ENCODE results near the gene CNTN5.
"Not testable (repeated sequence)": the region's sequence is repeated elsewhere in the genome, so short reads cannot be mapped to it uniquely, and the experiment has no call there.

Gene CNTN5

DNA sequence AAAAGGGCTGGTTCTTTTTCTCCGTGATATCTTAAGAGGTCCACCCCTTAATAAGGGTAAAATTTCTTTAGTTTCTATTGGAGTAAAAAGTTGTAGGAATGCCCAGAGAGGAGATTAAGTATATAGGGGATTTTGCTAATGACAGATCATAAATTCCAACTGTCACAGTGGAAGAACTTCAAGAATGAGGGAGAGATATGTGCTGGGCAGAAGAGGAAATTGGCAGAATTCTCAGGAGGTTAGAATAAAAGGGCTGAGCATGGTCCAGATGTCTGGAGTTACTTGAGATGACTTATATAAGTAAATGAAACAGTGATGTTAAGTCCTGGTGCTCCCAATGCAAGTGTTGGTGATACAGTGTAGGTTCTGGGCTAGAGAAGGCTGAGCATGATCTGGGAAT is 1248.8 kb downstream of the CNTN5 start:
- no peak for DNase-seq

DNA sequence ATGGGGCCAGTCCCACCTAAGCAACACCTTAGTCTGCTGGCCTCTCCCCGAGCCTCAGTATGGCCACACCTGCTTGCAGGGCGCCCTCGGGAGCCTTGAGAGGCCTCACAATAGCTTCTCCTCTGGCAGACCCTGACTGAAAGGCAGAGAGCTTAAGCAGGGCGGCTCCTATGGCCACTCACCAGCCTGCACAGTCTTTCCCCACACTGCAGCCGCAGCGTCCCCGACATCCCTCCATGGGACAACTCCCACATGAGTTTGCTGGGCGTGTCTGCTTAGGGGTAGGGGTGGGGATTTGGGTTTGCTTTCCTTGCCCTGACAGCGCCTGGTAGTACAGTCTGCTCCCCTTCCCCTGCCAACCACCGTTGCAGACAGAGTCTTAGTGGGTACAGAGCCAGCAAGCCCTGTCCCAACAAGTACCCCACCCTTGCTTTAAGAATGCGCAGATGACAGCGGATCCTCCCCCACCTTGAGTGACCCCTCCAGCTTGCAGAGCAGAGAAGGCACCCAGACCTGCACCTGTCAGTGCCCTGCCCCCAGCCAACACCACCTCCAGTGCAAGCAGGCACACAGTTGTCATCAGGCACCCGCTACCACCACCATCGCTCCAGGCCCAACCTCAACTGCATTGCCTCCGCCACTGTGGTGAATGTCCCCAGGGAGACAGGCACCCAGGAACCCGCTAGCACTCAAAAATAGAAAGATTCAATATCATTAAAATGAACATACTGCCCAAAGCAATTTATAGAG is 1252.5 kb downstream of the CNTN5 start:
- no peak for DNase-seq

DNA sequence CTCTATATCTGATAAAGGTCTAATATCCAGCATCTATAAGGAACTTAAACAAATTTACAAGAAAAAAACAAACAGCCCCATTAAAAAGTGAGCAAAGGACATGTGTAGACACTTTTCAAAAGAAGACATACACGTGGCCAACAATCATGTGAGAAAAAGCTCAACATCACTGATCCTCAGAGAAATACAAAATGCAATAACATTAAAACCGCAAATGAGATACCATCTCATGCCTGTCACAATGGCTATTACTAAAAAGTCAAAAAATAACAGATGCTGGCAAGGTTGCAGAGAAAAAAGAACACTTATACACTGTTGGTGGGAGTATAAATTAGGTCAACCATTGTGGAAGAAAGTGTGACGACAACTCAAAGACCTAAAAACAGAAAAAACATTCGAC is 1253.7 kb downstream of the CNTN5 start:
- not testable (repeated sequence) for DNase-seq

DNA sequence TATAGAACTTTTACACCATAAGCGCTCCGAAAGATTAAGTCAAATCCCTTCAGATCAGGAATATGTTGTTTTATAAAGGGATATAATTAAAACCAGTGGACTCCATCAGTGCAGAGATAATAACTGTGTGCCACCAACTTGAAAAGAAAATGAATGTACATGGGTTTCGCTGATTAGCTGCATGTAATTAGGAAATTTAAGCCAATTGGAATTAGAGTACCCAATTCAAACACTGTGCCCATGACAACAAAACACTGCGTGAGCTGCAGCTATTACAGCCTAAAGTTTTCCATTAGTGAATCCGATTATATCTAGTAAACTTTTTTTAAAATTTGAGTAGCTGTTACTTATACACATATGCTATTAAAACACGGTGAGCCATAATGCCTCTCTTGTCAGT is 1274.0 kb downstream of the CNTN5 start:
- DNase-seq, result no peak

DNA sequence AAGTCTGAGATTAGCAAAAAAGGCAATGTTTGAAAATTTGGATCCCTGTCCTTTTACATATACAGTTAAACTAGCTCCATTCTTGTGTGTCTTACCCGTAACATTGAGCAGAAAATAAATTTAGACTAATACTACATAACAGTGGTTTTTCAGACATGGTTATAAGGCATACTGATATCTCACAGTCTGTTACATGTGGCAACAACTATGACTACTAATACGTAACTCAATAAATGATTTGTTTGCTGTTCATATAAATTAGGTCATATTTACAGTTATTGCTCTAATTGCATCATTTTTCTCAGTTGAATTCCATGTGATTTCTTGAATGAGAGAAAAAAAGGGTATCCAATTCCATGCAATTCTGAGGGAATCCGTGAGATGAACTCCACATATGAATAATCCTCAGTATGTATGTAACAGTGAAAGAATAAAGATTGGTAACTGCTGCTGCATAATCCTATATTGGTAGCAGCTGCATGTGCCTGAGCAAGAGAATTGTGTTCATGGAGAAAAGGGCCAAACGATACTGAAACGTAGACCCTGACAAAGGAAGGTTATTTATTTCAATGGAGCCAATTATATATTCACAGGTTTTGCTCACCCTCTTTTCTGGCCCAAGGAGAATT is 1275.4 kb downstream of the CNTN5 start:
- DNase-seq, result no peak

- no peak for DNase-seq
Observed at GRCh38 chr11:100297516-100297915, 1276.8 kb downstream of the CNTN5 start.

DNA sequence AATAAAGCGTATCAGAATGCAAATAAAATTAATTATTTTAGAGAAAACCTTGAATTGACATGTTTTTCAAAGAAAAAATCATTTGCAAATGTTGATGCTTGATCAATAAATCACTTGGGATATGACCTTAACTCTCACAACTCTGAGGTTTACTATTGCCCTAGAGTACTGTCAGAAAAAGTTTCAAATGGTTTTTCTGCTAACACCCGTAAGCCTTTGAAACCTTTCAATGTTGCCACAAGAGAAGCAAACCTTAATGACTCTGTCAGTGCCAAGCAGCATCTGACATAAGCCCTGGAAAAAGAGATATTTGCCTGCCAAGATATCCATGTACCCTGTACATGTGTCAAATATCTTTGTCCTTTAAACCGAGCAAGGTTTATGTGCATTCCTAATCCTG is 1282.1 kb downstream of the CNTN5 start:
- DNase-seq, result no peak

GRCh38 chr11:100303897-100304296 is 1283.1 kb downstream of the CNTN5 start:
- no peak for DNase-seq

DNA sequence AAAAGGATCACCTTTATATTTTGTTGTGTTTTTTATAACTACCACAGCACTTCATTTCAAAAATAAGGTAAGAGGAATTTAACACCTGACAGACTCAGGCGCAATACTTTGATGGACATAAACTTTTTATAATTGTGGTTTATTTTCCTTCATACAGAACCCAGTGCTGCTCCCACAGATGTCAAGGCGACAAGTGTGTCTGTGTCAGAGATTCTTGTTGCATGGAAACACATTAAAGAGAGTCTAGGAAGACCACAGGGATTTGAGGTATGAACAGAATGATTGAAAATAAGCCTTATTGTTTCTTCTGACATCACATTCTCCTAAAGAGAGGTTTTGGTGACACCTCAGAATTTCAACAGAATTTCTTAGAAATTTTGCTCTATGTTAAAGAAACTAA is 1287.5 kb downstream of the CNTN5 start:
- DNase-seq, result no peak

DNA sequence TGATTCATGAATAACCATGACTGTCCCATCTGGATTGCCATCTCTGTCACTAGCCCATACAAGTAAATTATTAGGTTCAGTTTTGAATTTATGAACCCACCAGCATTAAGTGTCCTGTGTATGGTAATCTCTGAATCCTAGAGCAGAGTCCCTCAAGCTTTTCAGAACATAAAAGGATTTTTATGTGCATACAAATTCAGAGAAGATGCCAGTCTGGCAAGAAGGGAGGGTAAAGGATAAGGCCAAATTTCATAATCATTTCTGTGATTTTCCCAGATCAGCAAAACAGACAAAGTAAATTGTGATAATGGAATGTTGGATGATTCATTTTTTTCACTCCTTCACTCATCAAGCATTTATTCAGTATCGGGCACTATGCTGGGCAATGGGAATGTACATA is 1295.2 kb downstream of the CNTN5 start:
- no peak for DNase-seq

DNA sequence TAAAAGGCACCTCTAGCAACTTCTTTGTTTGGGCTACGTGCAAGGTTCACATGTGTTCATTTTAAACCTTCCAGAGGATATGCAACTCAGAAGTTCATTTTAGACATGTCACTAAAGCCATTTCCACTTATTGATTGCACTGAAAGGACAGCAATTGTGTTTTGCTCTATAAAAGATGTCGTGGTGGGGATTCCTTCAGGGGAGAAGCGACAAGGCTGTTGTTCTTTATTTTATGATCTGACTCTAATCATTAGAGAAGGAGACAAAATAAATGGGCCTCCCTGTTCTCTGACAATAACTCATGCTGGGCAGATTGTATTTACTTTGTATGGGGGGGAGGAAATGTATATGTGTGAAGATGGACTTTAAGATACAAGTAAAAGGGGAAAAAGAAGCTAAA is 1296.2 kb downstream of the CNTN5 start:
- DNase-seq, result no peak

DNA sequence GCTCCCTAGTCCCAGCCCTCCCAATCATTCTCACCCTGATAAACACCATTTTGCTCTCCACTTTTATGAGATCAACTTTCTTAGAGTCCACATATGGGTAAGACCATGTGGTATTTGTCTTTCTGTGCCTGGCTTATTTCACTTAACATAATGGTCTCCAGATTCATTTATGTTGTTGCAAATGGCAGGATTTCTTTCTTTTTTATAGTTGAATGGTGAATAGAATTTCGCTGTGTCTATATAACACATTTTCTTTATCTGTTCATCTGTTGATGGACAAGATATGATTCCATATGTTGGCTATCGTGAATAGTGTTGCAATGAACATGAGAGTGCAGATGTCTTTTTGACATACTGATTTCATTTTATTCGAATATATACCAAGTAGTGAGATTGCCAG is 1298.9 kb downstream of the CNTN5 start:
- DNase-seq, result no peak

DNA sequence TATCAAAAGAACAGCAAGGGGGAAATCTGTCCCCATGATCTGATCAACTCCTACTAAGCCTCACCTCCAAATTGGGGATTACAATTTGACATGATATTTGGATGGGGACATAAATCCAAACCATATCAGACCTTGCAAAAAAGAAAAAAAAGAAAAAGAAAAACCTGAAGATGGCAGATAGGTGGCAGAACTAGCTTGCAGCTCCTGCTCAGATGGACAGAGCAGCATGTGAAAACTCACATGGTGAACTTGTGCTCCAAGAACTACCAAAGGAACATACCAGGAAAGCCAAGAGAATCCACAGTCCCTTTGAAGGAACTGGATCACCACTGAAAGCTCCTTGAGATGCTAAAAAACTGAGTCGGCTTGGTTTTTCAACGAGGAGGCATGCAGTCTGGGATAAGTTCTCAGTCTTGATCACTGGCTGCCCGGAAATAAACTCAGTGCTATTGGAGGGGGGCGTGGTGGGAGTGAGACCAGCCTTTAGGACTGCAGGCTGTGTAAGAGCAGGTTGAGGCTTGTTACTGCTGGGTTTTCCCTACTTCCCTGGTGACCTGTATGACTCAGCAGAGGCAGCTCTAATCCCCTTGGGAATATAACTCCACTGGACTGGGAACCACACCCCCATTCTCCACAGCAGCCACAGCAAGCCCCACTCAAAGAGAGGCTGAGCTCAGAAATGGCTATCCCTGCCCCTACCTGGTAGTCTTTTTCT is 1308.0 kb downstream of the CNTN5 start:
- no peak for DNase-seq

- no peak for DNase-seq
Observed at GRCh38 chr11:100329352-100329751, 1308.6 kb downstream of the CNTN5 start.

DNA sequence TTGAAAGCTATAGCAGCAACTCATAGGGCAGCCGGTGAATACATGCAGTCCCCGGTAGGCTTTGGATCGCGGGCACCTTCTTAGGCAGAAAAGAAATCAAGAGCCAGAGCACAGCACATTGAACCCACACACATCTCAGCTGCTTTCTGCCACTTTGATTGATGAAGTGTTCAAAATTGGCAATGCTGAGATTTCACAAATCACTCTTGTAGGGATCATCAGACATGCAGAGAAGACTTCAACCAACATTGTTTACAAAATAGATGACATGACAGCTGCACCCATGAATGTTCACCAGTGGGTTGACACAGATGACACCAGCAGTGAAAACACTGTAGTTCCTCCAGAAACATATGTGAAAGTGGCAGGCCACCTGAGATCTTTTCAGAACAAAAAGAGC is 1316.1 kb downstream of the CNTN5 start:
- no peak for DNase-seq

GRCh38 chr11:100338144-100338840 is 1317.5 kb downstream of the CNTN5 start:
- no peak for DNase-seq

DNA sequence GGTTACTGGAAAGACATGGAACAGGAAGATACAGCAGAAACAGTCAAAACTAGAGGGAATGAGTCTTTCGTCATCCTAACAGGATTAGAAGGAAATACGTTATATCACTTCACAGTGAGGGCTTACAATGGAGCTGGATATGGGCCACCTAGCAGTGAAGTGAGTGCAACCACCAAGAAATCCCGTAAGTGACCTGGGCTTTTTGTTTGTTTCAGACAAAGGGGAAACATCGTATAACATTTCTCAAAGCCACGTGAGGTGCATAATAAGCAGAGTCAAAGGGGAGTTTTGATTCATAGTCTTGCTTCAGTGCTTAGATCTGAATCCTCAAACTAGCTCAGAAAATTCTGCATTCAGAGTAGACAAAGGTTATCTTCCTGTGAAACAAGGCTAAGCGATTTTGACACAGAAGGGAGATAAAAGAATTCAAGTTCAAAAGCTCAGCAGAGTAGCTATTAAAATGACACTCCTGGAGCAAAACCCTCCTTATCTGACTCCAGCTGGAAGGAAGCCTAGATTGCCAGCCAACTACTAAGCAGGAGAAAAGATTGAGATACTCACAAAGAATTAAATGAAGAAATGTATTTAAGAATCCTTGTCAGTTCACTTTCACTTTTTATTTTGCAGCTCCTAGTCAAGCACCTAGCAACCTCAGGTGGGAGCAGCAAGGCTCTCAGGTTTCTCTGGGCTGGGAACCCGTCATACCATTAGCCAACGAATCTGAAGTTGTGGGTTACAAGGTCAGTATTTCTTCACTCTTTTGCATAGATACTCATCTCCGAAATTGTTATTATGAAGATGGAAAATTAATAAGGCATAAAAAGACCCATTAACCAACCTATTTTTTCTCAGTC is 1319.9 kb downstream of the CNTN5 start:
- DNase-seq, result no peak

DNA sequence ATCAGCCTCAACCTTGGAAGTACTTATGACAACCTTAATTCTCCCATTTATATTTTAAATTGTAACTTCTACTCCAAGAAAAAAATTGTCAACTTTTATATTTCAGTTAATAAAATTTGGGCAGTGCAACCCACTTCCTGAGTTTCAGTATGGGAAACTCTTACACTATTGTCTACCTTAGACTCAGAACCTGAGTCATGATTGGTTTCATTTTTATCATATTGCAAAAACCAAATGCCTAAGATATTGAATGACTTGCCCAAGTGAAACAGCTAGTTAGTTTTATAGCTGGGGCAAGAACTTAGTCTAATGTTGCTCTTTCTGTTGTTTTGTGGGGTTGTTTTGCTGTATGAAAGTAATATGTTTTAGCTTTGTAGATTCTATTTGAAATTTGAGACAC is 1332.3 kb downstream of the CNTN5 start:
- DNase-seq, result no peak

DNA sequence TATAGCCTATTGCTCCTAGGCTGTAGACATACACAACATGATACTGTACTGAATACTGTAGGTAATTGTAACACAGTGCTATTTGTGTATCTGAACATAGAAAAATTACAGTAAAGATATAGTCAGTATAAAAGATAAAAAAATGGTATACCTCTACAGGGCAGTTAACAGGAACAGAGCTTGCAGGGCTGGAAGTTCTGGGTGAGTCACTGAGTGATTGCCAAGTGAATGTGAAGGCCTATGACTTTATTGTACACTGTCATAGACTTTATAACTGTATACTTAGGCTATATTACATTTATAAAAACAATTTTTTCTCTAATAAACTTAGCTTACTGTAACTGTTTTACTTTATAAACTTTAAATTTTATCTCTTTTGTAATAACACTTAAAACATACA is 1334.0 kb downstream of the CNTN5 start:
- no peak for DNase-seq

DNA sequence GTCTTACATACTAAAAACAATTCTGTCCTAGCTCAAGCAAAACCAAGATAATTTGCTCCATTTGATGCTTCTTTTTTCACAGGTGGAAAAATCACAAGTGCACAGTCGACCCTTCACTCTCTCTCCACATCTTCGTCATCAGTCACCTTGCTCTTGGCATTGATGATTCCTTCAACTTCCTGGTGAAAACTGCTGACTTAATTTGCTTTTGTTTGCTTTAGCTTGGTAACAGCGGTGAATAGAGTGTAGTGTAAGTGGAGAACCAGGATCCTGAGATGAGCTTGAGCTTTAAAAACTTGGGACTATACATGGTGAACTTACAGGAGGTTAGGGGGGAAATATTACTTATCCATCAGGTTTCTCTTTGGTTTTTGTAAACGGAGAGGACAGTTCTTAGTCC is 1335.3 kb downstream of the CNTN5 start:
- no peak for DNase-seq

- DNase-seq, result no peak
Observed at GRCh38 chr11:100359281-100359680, 1338.5 kb downstream of the CNTN5 start.

- no peak for DNase-seq
Observed at GRCh38 chr11:100367892-100368291, 1347.1 kb downstream of the CNTN5 start.
